Epithelial cell of esophagus (primary cell): ENCODE measurements around the gene IQSEC3.
A peak's percentile ranks its signal among the peaks of the same experiment; 100 is the strongest.
"Not testable (repeated sequence)": the region's sequence is repeated elsewhere in the genome, so short reads cannot be mapped to it uniquely, and the experiment has no call there.

Source experiments
- DNase-seq: peaks from one replicate; pipeline ENCODE4 v3.0.0; 2010; ENCODE audit warnings: low read depth
- H3K4me3 ChIP-seq: 2 replicates; pipeline ENCODE4 v1.5.1; 2011; ENCODE audit warnings: mild to moderate bottlenecking, low read length, control low read depth
- TF ChIP-seq, protein P1 (sequence below): IDR thresholded peaks from 2 replicates; pipeline ENCODE4 v1.5.1; 2011; ENCODE audit warnings: low read depth, mild to moderate bottlenecking, low read length, control low read depth, inconsistent platforms; ENCODE audit not compliant: insufficient read depth; ENCODE audit errors: missing control alignments

IQSEC3 gene

DNA sequence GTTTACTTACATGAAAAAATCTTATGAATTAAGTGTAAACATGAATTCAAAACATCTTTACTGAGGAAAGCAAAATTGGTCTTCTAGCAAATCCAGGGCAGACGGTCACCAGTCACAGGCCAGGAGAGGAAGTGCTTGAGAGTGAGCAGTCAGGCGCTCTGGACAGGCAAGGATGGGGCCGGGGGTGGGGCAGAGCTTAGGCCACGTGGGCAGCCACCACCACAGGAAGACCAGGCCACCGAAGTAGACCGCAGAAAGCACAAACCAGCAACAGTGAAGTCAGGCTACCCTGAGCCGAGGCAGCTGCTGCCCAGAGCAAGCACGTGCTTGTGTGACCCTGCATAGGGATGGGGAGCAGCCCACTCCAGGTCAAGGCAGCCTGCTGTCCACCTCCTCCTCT lies 113.9 kb downstream of the IQSEC3 start:
- TF ChIP-seq, protein P1, sequence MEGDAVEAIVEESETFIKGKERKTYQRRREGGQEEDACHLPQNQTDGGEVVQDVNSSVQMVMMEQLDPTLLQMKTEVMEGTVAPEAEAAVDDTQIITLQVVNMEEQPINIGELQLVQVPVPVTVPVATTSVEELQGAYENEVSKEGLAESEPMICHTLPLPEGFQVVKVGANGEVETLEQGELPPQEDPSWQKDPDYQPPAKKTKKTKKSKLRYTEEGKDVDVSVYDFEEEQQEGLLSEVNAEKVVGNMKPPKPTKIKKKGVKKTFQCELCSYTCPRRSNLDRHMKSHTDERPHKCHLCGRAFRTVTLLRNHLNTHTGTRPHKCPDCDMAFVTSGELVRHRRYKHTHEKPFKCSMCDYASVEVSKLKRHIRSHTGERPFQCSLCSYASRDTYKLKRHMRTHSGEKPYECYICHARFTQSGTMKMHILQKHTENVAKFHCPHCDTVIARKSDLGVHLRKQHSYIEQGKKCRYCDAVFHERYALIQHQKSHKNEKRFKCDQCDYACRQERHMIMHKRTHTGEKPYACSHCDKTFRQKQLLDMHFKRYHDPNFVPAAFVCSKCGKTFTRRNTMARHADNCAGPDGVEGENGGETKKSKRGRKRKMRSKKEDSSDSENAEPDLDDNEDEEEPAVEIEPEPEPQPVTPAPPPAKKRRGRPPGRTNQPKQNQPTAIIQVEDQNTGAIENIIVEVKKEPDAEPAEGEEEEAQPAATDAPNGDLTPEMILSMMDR: no peak
- no peak for DNase-seq

DNA sequence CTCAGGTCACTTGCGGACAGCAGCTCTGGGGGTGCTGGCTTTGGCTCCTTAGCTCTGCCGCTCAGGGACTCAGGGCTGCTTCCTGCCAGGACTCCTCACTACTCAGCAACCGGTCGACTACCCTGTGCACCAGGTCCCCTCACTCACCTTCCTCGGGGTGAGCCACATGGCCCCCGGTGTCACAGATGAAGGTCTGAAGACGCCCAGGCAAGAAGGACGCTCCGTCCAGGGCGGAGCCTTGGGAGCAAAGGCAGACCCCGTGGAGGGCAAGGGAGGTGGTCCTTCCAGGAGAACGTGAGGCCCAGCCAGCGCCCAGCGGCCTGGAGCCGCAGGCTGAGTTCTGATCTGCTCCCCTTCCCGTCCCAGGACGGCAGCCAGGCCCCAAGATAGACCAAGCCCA lies 115.4 kb downstream of the IQSEC3 start:
- no peak overlapping the region for H3K4me3 ChIP-seq
- TF ChIP-seq, protein P1: no peak
- DNase-seq: no peak

More for the DNA sequence above, 113.9 kb downstream of the IQSEC3 start:
- H3K4me3 ChIP-seq: no peak overlapping the region

DNA sequence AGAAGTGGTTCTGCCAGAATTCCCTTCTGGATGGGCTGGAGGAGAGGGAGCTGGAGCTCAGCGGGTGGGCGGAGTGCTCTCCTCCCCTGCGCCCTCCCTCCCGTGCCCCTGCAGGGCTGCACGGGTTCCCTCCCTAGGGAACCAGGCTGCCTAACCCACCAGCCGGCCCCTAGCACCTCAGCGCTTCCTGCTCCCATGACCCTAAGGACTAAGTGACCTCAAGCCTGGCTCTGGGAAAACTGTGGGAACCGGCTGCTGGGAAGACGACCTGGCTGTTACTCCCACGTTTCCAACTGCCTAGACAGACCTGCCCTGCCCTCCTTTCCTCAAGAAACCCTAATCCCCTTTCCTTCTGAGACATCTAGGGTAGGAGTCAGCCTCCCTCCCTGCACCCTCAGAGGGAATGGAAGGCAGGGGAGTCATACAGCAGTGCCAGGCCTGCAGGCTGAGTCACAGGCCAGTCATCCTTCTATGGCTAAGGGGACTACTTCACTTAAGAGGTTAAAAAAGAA lies 115.9 kb downstream of the IQSEC3 start:
- TF ChIP-seq, protein P1: no peak
- H3K4me3 ChIP-seq: no peak overlapping the region
- DNase-seq: peak; percentile 70

DNA sequence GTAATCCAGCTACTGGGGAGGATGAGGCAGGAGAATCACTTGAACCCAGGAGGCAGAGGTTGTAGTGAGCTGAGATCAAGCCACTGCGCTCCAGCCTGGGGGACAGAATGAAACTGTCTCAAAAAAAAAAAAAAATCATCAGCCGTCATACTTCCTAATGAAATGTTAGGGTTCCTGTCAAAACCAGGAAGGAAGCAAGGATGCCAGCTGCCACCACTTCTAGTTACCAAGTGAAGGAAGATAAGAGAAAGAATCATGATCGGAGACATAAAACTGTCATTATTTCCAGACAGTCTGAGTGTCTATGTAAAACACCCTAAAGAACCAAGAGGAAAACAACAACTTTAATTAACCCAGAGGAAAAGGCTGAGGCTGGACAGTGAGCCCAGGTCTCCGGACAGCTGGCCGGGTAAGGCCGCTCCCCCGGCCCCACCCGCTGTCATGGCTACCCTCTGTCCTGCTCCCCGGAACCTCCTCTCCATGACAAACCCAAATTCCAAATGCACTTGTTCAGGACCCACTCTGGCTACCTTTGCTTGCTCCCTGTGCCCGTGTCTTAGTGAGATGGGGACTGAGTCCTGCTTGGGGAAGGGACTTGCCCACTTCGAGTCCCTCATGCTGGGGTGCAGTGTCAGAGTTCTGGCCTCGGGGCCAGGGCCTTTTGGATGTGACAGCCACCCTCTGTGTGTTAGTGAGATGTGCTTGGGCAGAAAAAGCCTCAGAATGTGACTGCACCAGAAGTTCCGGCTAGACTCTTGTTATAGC lies 118.4 kb downstream of the IQSEC3 start:
- TF ChIP-seq, protein P1: no peak
- no peak overlapping the region for H3K4me3 ChIP-seq
- DNase-seq: no peak

DNA sequence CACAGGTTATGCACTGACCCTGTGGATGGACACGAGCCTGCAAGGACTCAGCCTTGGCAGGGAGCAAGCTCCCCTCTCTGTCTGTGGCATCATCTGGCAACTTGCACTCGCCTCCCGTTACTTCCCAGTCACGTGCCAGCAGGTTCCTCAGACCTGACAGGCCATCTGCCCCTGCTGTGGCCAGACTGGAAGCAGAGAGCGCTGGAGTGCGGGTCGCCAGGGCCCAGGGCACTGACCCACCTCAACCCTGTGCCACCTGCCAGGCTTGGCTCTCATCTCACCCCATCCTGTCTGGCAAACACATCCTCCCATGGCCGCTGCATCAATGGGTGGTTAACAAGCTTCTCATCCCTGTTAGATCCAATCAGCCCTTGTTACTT lies 119.0 kb downstream of the IQSEC3 start:
- no peak overlapping the region for H3K4me3 ChIP-seq

DNA sequence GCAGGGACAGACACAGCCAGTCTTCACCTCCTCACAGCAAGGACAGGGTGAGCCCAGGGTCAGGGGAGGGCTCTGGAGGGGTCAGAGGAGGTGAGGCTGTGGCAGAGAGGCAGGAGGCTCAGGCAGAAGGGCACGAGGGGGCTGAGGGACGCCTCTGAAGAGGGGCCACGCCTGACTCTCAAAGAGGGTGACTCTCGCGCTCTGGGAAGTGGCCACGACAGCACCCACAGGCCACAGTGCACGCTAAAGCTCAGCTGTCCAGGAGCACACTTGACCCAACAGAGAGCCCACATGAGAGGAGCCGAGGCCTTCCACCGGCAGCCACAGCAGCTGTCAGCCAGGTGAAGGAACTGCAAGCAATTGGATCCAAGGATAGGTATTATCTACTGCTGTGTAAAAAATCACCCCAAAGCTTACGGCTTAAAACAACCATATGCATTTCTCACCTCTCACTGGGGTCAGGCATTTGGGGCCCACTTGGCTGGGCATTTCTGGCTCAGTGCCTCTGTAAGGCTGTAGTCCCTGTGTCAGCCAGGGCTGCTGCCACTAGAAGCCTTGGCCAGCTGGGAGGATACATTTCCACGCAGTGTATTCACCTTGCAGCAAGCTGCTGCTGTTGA lies 119.5 kb downstream of the IQSEC3 start:
- TF ChIP-seq, protein P1: no peak
- H3K4me3 ChIP-seq: no peak overlapping the region
- no peak for DNase-seq

More for the DNA sequence above, 119.0 kb downstream of the IQSEC3 start:
- no peak for DNase-seq
- TF ChIP-seq, protein P1: no peak

DNA sequence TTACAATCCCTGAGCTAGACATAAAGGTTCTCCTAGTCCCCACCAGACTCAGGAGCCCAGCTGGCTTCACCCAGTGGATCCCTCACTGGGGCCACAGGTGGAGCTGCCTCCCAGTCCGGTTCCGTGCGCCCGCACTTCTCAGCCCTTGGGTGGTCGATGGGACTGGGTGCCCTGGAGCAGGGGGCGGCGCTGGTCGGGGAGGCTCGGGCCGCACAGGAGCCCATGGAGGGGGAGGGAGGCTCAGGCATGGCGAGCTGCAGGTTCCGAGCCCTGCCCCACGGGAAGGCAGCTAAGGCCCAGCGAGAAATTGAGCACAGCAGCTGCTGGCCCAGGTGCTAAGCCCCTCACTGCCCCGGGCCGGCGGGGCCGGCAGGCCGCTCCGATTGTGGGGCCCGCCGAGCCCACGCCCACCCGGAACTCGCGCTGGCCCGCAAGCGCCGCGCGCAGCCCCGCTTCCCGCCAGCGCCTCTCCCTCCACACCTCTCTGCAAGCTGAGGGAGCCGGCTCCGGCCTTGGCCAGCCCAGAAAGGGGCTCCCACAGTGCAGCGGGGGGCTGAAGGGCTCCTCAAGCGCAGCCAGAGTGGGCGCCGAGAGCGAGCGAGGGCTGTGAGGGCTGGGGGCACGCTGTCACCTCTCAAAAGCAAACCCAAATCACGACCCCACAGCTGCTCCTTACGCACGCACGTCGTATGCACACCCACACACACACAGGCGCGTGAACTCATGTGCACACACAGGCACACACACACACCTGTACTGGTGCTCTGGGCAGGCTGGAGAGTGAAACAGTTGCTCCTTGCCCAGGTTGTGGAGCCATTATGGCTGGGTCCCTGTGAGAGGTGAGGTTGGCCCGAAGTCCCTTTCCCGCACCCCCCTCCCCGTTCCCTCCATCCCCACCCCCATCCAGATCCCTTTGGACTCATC lies 121.7 kb downstream of the IQSEC3 start:
- DNase-seq: not testable (repeated sequence)
- H3K4me3 ChIP-seq: peak overlapping the region; percentile 34
